Fibroblast of villous mesenchyme (primary cell): ENCODE measurements around the gene ADAM12. TPM values are rescaled to one million over a fixed set of nuclear protein-coding genes. Genes with fewer than 3 reads are reported as not detected.

Experiments used
- DNase-seq: peaks from one replicate; pipeline ENCODE4 v3.0.0-alpha.2; 2010; ENCODE audit warnings: low read depth
- H3K4me3 ChIP-seq: 2 replicates; pipeline ENCODE4 v1.5.1; 2011; ENCODE audit warnings: low read depth, mild to moderate bottlenecking, low read length
- total RNA-seq: library from RNA; depleted of rRNA; stranded (reverse); fragments of >200 nt; gene quantifications from 2 replicates; pipeline ENCODE4 v1.2.3, GENCODE V29; 2012
- TF ChIP-seq, protein P1 (sequence below): IDR thresholded peaks from 2 replicates; pipeline ENCODE4 v1.5.1; 2012; ENCODE audit warnings: low read depth, mild to moderate bottlenecking, low read length; ENCODE audit not compliant: insufficient read depth

Gene ADAM12, protein sequence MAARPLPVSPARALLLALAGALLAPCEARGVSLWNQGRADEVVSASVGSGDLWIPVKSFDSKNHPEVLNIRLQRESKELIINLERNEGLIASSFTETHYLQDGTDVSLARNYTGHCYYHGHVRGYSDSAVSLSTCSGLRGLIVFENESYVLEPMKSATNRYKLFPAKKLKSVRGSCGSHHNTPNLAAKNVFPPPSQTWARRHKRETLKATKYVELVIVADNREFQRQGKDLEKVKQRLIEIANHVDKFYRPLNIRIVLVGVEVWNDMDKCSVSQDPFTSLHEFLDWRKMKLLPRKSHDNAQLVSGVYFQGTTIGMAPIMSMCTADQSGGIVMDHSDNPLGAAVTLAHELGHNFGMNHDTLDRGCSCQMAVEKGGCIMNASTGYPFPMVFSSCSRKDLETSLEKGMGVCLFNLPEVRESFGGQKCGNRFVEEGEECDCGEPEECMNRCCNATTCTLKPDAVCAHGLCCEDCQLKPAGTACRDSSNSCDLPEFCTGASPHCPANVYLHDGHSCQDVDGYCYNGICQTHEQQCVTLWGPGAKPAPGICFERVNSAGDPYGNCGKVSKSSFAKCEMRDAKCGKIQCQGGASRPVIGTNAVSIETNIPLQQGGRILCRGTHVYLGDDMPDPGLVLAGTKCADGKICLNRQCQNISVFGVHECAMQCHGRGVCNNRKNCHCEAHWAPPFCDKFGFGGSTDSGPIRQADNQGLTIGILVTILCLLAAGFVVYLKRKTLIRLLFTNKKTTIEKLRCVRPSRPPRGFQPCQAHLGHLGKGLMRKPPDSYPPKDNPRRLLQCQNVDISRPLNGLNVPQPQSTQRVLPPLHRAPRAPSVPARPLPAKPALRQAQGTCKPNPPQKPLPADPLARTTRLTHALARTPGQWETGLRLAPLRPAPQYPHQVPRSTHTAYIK
- 22.5 and 129 TPM in 2 replicates for total RNA-seq

DNA sequence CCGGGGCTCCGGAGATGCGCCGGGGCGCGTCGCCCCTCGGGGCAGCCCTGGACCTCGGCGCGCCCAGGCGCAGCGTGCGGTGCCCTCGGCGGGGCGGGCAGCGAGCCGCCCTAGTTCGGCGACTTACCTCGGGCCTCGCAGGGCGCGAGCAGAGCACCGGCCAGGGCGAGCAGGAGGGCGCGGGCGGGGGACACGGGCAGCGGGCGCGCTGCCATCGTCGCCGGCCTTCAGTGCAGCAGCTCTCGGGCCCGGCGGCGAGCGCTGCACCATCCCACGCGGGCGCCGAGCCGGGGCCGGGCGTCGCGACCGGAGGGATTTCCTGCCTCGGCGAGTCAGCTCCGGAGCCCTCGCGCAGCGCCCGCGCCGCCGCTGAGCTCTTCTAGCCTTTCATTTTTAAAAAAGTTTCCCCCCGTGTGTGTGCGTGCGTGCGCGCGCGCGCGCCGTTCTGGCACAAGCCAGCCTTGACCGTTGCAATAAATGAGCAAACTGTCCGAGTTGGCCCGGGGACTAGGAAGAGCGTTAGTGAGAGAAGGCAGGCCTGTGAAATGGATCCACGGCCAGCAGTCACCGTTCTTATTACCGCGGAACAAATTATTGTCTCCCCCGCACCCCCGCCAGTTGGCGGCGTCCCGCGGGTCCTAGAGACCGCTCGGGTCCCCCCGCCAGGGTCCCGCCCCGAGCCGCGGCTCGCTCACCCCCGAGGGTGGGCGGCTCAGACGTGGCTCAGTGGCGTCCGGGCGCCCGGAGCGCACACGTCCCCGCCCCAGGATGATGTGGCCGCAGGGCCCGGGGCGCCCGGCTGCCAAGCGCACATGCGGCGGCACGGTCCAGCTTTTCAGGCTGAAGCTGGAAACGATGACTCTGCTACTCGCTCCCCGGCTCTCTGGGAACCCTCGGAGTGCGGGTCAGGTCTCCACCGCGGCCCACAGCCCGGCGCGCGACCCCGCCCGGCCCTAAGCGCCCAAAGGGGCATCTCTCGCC, at the start of gene ADAM12:
Gene ADAM12, minus strand, starts transcription at position 547 of the 981 bp plus-strand sequence. Its CDS starts 332 bp downstream, at position 215.
- DNase-seq = peak; percentile 61
- peak within 1 kb of the TSS; percentile 68 for H3K4me3 ChIP-seq
- TF ChIP-seq, protein P1, sequence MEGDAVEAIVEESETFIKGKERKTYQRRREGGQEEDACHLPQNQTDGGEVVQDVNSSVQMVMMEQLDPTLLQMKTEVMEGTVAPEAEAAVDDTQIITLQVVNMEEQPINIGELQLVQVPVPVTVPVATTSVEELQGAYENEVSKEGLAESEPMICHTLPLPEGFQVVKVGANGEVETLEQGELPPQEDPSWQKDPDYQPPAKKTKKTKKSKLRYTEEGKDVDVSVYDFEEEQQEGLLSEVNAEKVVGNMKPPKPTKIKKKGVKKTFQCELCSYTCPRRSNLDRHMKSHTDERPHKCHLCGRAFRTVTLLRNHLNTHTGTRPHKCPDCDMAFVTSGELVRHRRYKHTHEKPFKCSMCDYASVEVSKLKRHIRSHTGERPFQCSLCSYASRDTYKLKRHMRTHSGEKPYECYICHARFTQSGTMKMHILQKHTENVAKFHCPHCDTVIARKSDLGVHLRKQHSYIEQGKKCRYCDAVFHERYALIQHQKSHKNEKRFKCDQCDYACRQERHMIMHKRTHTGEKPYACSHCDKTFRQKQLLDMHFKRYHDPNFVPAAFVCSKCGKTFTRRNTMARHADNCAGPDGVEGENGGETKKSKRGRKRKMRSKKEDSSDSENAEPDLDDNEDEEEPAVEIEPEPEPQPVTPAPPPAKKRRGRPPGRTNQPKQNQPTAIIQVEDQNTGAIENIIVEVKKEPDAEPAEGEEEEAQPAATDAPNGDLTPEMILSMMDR = no peak

DNA sequence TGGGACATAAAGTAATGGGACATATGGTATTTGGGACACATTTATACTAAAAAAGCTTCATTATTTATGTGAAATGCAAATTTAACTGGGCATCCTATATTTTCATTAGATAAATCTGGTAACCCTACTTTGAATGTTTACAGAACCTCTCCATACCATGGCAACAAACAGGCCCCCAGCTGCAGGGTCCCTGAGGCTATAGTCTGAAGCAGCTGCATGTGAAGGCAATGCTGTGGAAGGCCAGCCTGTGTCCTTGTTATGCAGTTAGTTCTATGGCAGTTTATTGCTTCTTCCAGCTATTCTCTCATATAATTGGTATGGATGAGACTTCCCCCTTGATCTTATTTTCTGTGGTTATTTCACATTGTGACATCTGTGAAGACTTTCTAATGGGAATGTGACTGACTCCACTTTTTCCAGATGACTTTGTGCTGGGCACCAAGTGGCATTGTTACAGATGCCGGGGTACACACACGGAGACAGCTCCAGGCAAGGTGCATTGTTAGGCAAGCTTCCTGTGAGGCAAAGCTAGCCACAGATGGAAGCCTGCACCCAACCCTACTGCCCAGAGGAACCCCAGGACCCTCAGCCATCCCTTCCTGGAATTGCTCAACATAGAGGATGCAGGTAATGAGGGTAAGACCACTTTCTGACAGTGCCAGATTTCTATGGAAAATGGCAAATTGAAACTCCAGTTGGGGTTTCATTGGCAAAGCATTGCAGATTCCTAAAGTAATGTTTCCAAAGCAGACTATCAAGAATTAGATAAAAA, 49.5 kb upstream of the ADAM12 start:
- TF ChIP-seq, protein P1 = no peak
- no peak for DNase-seq
- no peak overlapping the region for H3K4me3 ChIP-seq

DNA sequence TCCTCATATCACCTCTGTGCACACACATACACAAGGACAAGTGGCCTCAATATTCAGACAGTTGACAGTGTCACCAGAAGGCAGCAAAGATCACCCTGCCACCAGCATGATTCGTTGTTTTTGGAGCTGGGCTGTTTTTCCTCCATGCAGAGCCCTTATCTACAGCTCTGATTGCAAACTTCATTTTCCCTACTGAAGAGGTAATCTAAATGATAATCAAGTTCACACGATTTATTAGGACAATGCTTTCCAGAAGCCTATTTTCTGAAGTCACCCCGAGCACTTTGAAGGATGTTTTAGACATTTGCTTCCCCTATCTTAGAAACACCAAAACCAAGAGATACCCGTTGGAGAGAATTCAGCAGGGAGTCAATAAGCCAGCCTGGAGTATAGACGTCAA, 46.0 kb upstream of the ADAM12 start:
- no peak overlapping the region for H3K4me3 ChIP-seq
- TF ChIP-seq, protein P1 = no peak
- no peak for DNase-seq

DNA sequence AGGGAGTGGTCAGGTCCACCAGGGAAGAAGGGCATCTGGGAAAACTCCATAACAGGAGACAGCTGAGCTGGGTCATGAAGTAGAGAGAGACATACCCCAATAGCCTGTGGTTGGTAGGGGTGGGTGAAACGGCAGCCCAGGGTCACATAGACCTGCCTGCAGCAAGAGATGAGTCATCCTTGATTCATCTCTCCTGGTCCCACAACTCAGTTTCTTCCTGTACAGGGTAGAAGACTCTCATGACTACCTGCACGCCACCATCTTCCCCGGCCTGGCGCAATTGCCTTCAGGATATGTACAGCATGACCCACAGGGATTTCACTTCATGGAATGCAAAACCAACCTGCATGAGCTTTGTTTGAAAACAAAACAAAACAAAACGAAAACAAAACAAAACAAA, 45.1 kb upstream of the ADAM12 start:
- TF ChIP-seq, protein P1 = no peak
- no peak for DNase-seq

DNA sequence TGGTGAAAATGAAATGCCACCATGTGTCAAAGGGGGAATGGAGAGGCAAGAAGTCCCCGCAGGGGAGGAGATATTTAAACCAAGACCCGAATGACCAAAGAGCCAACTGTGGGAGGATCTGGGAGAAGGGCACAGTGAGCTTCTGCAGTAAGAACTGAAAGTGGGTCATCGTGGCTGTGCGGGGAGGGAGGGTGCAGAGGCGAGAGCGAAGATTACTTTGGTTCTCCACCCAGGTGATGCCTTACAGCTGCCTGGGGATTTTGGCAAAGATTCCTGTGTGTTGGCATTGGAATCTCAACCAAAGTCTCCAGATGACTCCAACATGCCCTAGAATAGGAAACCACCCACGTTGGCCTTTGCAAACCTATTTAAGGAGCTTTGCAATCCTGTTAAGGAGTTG, 44.2 kb upstream of the ADAM12 start:
- TF ChIP-seq, protein P1 = no peak
- H3K4me3 ChIP-seq = no peak overlapping the region
- DNase-seq = no peak

More for the DNA sequence above, 45.1 kb upstream of the ADAM12 start:
- no peak overlapping the region for H3K4me3 ChIP-seq
